ENCODE measurements around the gene TRIM37. TPM values are rescaled to one million over a fixed set of nuclear protein-coding genes. Genes with fewer than 3 reads are reported as not detected.

The TRIM37 gene
- total and polyA plus RNA-seq, 10 donors, result 6.2 to 28.1 (median 16.9) TPM

DNA sequence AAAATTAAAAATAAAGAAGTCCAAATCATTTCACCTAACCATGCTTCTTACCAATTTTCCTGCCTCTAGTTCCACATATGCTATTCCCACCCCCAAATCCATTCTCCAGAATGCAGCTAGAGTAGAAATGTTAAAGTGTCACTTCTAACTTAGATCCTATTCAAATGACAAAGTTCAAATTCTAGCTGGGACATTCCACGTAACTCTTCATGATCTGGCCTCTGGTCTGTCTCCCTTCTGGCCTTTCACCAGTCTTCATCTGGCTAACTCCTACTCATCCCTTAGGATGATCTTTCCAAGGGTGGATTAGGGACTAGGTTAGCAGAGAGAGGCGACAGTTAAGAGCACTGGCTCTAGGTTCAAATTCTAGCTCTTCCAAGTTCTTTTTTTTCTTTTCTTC is 97.9 kb downstream of the TRIM37 start:
- no peak overlapping the region for H3K27ac ChIP-seq
- peaks cover 0 to 81% (median 23%) of the 10 kb centered on the region in 6 donors for H3K36me3 ChIP-seq
- intact Hi-C loops (cut with DNase I; ENCODE audit: low total_unique reads), result loop anchor here (5.0 kb wide), 2 partner anchors 296 to 421 kb away; no protein-coding TSS in a partner anchor
- no peaks in the 10 kb centered on the region for H3K9me3 ChIP-seq
- no peak for TF ChIP-seq CTCF (IDR thresholded peaks at IDR 0.05 in 8 of 11, conservative IDR thresholded peaks at IDR 0.05 in 3 of 11)
- no peak for TF ChIP-seq POLR2A (IDR thresholded peaks at IDR 0.05)
- TF ChIP-seq POLR2AphosphoS5 (IDR thresholded peaks at IDR 0.05), result no peak
- peaks cover 0 to 14% (median 11%) of the 10 kb centered on the region in 6 donors for H3K4me1 ChIP-seq
- no peak overlapping the region for H3K4me3 ChIP-seq
- 95 to 99% (median 97%) methylated on average over 2 of the region's 2 CpGs for WGBS, 5 donors
- no peaks in the 10 kb centered on the region for H3K27me3 ChIP-seq (replicated peaks in 1 of 7)
- DNase-seq, result no peak

DNA sequence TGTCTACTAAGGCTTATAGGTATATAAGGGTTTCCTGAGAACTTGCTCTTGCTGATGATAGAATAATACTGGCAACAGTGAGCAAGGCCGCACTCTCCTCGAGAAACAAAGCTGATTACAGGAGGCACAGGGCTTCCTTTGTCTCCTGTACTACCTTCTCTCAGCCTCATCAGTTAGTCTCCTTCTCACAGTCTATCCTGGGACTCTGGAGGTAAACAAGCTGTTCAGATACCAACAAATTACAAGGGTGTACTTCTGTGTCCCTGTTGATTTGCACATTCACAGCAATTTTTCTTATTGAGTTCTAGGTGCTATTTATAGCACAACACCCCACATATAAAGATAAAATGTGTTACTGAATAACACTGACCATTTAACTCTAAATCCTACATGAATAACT is 98.7 kb downstream of the TRIM37 start:
- Histone ChIP-seq H3K4me1 (peaks cover 0 to 22% (median 14%) of the 10 kb centered on the region in 6 donors), H3K9me3 (no peaks in the 10 kb centered on the region), H3K4me3 (no peak overlapping the region), H3K27ac (no peak overlapping the region), H3K27me3 (replicated peaks in 1 of 7) (no peaks in the 10 kb centered on the region), H3K36me3 (peaks cover 0 to 74% (median 21%) of the 10 kb centered on the region in 6 donors)
- WGBS, 5 donors, result 84 to 95% (median 85%) methylated on average over 2 of the region's 2 CpGs
- intact Hi-C loops (cut with DNase I; ENCODE audit: low total_unique reads), result loop anchor here (5.0 kb wide), 2 partner anchors 296 to 421 kb away; no protein-coding TSS in a partner anchor
- no peak for DNase-seq
- TF ChIP-seq POLR2A (IDR thresholded peaks at IDR 0.05) (no peak), POLR2AphosphoS5 (IDR thresholded peaks at IDR 0.05) (no peak), CTCF (IDR thresholded peaks at IDR 0.05 in 8 of 11, conservative IDR thresholded peaks at IDR 0.05 in 3 of 11) (no peak)

- TF ChIP-seq POLR2AphosphoS5 (IDR thresholded peaks at IDR 0.05) (no peak), POLR2A (IDR thresholded peaks at IDR 0.05) (no peak), CTCF (IDR thresholded peaks at IDR 0.05 in 8 of 11, conservative IDR thresholded peaks at IDR 0.05 in 3 of 11) (peak in 10 of 11 experiments; percentile 83 to 97 (median 92))
- H3K36me3 ChIP-seq, result peaks cover 0 to 42% (median 3%) of the 10 kb centered on the region in 6 donors
- peaks cover 5 to 56% (median 37%) of the 10 kb centered on the region in 6 donors for H3K4me1 ChIP-seq
- peak overlapping the region in 6 of 8 donors; percentile 26 to 85 (median 50) for H3K27ac ChIP-seq
- no peaks in the 10 kb centered on the region for H3K9me3 ChIP-seq
- no peak overlapping the region for H3K4me3 ChIP-seq
- intact Hi-C loops (cut with DNase I; ENCODE audit: low total_unique reads), result loop anchor here (5.0 kb wide), 2 partner anchors 292 to 417 kb away; no protein-coding TSS in a partner anchor
- no peaks in the 10 kb centered on the region for H3K27me3 ChIP-seq (replicated peaks in 1 of 7)
- DNase-seq, result no peak
- 8 to 16% (median 13%) methylated on average over 4 of the region's 4 CpGs for WGBS, 5 donors
These were observed 102.2 kb downstream of the TRIM37 start for GRCh38 chr17:59004338-59005111.

DNA sequence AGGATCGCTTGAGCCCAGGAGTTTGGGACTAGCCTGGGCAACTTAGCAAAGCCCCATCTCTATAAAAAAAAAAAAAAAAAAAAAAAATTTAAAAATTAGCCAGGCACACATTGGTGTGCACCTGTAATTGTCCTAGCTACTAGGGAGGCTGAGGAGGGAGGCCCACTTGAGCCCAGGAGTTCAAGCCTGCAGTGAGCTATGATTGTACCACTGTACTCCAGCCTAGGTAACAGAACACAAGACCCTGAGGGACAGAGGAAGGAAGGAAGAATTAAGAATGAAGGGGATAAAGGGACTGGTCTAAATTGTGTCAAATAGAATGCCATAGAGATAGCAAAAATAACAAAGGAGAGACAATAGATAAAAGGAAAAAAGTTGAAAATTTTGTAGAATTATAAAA is 102.8 kb downstream of the TRIM37 start:
- intact Hi-C loops (cut with DNase I; ENCODE audit: low total_unique reads), result no loop called here
- H3K9me3 ChIP-seq, result no peaks in the 10 kb centered on the region
- WGBS, 5 donors, result 88 to 100% (median 92%) methylated on average over 1 of the region's 1 CpG
- no peak overlapping the region for H3K4me3 ChIP-seq
- H3K36me3 ChIP-seq, result peaks cover 0 to 43% (median 6%) of the 10 kb centered on the region in 6 donors
- DNase-seq, result no peak
- TF ChIP-seq POLR2AphosphoS5 (IDR thresholded peaks at IDR 0.05) (no peak), CTCF (IDR thresholded peaks at IDR 0.05 in 8 of 11, conservative IDR thresholded peaks at IDR 0.05 in 3 of 11) (no peak), POLR2A (IDR thresholded peaks at IDR 0.05) (no peak)
- H3K4me1 ChIP-seq, result peaks cover 5 to 63% (median 37%) of the 10 kb centered on the region in 6 donors
- H3K27me3 ChIP-seq (replicated peaks in 1 of 7), result no peaks in the 10 kb centered on the region
- peak overlapping the region in 5 of 8 donors; percentile 85 to 90 (median 87) for H3K27ac ChIP-seq

All from spleen (tissue), 11 donors.